Panc1 (cell line): Measurements from ENCODE around the gene RABL3. TPM values are rescaled to one million over a fixed set of nuclear protein-coding genes. Genes with fewer than 3 reads are reported as not detected.

ENCODE experiments used
- ATAC-seq: fragments of 200-7000 bp; cut with Tn5 transposase; 2 replicates; pipeline ENCODE4 v1.9.1; 2020; ENCODE audit warnings: mild to moderate bottlenecking, moderate library complexity
- BruUV-seq: library from RNA; stranded (reverse); fragments of 400-500 nt; replicated peaks from 2 replicates; lab custom pipeline; 2021; lab: Mats Ljungman, UMichigan
- CTCF ChIA-PET: fragments of 300-600 bp; sonication (Branson Sonifier 250); formaldehyde crosslinking; loops from one replicate; lab custom pipeline; 2022; ENCODE audit warnings: antibody characterized with exemption; lab: Charles Lee
- POLR2A ChIA-PET: fragments of 300-600 bp; sonication (Branson Sonifier 250); formaldehyde crosslinking; loops from one replicate; lab custom pipeline; 2022; ENCODE audit warnings: antibody characterized with exemption; lab: Charles Lee
- DNase-seq: peaks from one replicate; pipeline ENCODE4 v3.0.0-alpha.2; 2010; ENCODE audit warnings: low read depth, low spot score
- H3K27ac ChIP-seq: 2 replicates; pipeline ENCODE4 v1.5.1; 2011; ENCODE audit warnings: mild to moderate bottlenecking, low read length, inconsistent platforms
- H3K27me3 ChIP-seq: fragments of 200-500 bp; sonication (Bioruptor generic); 2 replicates; pipeline ENCODE4 v1.6.0; 2014; ENCODE audit warnings: low read length, inconsistent platforms; ENCODE audit not compliant: control insufficient read depth, insufficient read depth
- H3K36me3 ChIP-seq: fragments of 200-500 bp; sonication (Bioruptor generic); 2 replicates; pipeline ENCODE4 v1.5.1; 2014; ENCODE audit warnings: inconsistent platforms, mild to moderate bottlenecking, low read length, moderate library complexity; ENCODE audit not compliant: control insufficient read depth, insufficient read depth
- H3K4me1 ChIP-seq: 2 replicates; pipeline ENCODE4 v1.5.1; 2011; ENCODE audit warnings: inconsistent platforms, mild to moderate bottlenecking, low read length, moderate library complexity; ENCODE audit not compliant: control insufficient read depth, insufficient read depth
- H3K4me3 ChIP-seq, 2 experiments: 2 replicates each; pipeline ENCODE4 v1.5.1; 2011 to 2012; ENCODE audit warnings: low read depth in 2 of 2, low read length in 2 of 2, mild to moderate bottlenecking in 2 of 2, inconsistent platforms in 1 of 2, moderate library complexity in 1 of 2
- H3K9me3 ChIP-seq: fragments of 200-500 bp; sonication (Bioruptor generic); 2 replicates; pipeline ENCODE4 v1.5.1; 2014; ENCODE audit warnings: low read depth, mild to moderate bottlenecking, inconsistent platforms, low read length, moderate library complexity; ENCODE audit not compliant: control insufficient read depth, insufficient read depth
- POLR2AphosphoS5 ChIP-seq: IDR thresholded peaks from 2 replicates; pipeline ENCODE4 v1.6.1; 2012; ENCODE audit warnings: mild to moderate bottlenecking, low read depth, low read length, moderate library complexity
- SIN3A ChIP-seq: IDR thresholded peaks from 2 replicates; pipeline ENCODE4 v1.6.1; 2012; ENCODE audit warnings: low read depth, mild to moderate bottlenecking, low read length, moderate library complexity, borderline replicate concordance; ENCODE audit not compliant: insufficient read depth
- TCF7L2 ChIP-seq: IDR thresholded peaks from 2 replicates; pipeline ENCODE4 v1.6.1; 2011; ENCODE audit warnings: mild to moderate bottlenecking, low read depth, low read length, inconsistent platforms
- in situ Hi-C: cut with HindIII; loops from 2 replicates; pipeline ENCODE4 v1.10.0; 2016; ENCODE audit warnings: low sequenced_read_pairs, low pct_unique_long_range_greater_than_20kb
- intact Hi-C: fragments of 100-400 bp; cut with micrococcal nuclease; formaldehyde crosslinking; loops from one replicate; pipeline ENCODE4 v1.10.0; 2022; ENCODE audit not compliant: unreplicated experiment
- total RNA-seq: library from RNA; stranded (reverse); gene quantifications from one replicate; pipeline ENCODE4 v1.2.1, GENCODE V29; 2021; ENCODE audit not compliant: unreplicated experiment
- TF ChIP-seq, protein P1 (sequence below): fragments of 450-650 bp; IDR thresholded peaks from 2 replicates; pipeline ENCODE4 v1.5.1; 2017; ENCODE audit warnings: mild to moderate bottlenecking
- TF ChIP-seq, protein P2 (sequence below), 2 experiments: IDR thresholded peaks; 2 replicates each; pipeline ENCODE4 v1.6.1; 2011 to 2012; ENCODE audit warnings: low read depth in 2 of 2, control low read depth in 1 of 2, low read length in 1 of 2, mild to moderate bottlenecking in 1 of 2, moderate library complexity in 1 of 2; ENCODE audit not compliant: insufficient read depth in 1 of 2

The RABL3 gene
- total RNA-seq, 1 experiment from 2014 or later: 15.8 TPM

DNA sequence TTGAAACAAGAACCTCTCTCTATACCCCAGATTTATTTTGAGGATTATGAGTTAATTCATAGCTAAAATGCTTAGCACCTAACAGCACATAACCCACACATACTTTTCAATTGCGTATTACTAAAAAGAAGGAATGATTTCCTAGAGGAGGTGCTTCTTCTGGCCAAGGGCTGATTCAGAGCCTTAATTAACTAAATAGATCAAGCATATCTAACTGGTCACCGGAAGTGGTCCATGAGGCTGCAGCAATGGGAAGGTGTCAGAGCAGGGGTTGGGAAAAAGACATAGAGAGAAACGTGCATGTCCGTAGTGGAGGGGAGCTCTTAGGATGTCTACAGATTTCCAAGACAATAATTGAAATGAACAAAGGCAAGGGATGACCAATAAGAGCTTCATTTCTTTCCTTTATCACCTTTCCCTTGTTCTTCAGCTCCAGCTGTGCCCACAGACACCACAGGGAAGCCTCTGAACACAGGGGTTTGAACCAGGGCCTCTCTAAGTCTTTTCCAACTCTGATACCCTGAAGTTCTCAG lies 60.7 kb downstream of the RABL3 start:
- peaks cover 7% of the 10 kb centered on the region; the same call in 1 of the 2 replicates for H3K9me3 ChIP-seq
- no TSS peak for BruUV-seq
- TF ChIP-seq, protein P1, sequence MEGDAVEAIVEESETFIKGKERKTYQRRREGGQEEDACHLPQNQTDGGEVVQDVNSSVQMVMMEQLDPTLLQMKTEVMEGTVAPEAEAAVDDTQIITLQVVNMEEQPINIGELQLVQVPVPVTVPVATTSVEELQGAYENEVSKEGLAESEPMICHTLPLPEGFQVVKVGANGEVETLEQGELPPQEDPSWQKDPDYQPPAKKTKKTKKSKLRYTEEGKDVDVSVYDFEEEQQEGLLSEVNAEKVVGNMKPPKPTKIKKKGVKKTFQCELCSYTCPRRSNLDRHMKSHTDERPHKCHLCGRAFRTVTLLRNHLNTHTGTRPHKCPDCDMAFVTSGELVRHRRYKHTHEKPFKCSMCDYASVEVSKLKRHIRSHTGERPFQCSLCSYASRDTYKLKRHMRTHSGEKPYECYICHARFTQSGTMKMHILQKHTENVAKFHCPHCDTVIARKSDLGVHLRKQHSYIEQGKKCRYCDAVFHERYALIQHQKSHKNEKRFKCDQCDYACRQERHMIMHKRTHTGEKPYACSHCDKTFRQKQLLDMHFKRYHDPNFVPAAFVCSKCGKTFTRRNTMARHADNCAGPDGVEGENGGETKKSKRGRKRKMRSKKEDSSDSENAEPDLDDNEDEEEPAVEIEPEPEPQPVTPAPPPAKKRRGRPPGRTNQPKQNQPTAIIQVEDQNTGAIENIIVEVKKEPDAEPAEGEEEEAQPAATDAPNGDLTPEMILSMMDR: no peak
- TF ChIP-seq POLR2AphosphoS5 (no peak), SIN3A (no peak), TCF7L2 (no peak)
- TF ChIP-seq, protein P2, sequence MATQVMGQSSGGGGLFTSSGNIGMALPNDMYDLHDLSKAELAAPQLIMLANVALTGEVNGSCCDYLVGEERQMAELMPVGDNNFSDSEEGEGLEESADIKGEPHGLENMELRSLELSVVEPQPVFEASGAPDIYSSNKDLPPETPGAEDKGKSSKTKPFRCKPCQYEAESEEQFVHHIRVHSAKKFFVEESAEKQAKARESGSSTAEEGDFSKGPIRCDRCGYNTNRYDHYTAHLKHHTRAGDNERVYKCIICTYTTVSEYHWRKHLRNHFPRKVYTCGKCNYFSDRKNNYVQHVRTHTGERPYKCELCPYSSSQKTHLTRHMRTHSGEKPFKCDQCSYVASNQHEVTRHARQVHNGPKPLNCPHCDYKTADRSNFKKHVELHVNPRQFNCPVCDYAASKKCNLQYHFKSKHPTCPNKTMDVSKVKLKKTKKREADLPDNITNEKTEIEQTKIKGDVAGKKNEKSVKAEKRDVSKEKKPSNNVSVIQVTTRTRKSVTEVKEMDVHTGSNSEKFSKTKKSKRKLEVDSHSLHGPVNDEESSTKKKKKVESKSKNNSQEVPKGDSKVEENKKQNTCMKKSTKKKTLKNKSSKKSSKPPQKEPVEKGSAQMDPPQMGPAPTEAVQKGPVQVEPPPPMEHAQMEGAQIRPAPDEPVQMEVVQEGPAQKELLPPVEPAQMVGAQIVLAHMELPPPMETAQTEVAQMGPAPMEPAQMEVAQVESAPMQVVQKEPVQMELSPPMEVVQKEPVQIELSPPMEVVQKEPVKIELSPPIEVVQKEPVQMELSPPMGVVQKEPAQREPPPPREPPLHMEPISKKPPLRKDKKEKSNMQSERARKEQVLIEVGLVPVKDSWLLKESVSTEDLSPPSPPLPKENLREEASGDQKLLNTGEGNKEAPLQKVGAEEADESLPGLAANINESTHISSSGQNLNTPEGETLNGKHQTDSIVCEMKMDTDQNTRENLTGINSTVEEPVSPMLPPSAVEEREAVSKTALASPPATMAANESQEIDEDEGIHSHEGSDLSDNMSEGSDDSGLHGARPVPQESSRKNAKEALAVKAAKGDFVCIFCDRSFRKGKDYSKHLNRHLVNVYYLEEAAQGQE (IDR thresholded peaks at IDR 0.05; ENCODE audit: insufficient read depth in 1 of 2, low read depth in 2 of 2, low read length in 1 of 2): no peak
- no peak overlapping the region for H3K4me3 ChIP-seq
- no peak overlapping the region for H3K27ac ChIP-seq
- intact Hi-C loops (no loop called here), in situ Hi-C loops (no loop called here)
- no peaks in the 10 kb centered on the region for H3K27me3 ChIP-seq
- no peak for ATAC-seq
- H3K36me3 ChIP-seq: no peaks in the 10 kb centered on the region
- no peak for DNase-seq
- CTCF ChIA-PET: no interaction called here
- POLR2A ChIA-PET: no interaction called here
- H3K4me1 ChIP-seq: no peaks in the 10 kb centered on the region

DNA sequence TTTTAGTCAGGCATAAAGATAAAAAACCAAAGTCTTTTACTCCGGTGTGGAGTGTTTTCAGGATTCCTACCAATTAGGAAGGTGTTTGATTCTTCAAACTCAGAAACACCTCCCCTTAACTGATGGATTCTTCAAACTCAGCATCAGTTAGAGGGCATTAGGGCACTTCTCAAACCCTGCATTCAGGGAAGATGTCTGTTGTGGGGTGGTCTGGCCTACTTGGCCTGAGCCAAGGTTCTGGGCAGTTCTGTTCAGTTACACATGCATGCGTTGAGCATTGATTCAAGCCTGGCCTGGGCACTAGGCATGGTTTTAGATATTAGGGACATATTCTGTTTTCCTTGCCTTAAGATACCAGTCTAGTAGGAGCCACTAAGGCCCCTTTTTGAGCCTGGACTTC lies 61.3 kb downstream of the RABL3 start:
- ChIA-PET CTCF (no interaction called here), POLR2A (no interaction called here)
- Histone ChIP-seq H3K4me1 (no peaks in the 10 kb centered on the region), H3K27me3 (no peaks in the 10 kb centered on the region), H3K9me3 (peaks cover 7% of the 10 kb centered on the region; the same call in 1 of the 2 replicates), H3K27ac (no peak overlapping the region), H3K36me3 (no peaks in the 10 kb centered on the region), H3K4me3 (no peak overlapping the region)
- in situ Hi-C loops: no loop called here
- intact Hi-C loops: no loop called here
- BruUV-seq: no TSS peak
- ATAC-seq (no peak), DNase-seq (no peak)
- TF ChIP-seq TCF7L2: no peak
- TF ChIP-seq SIN3A: no peak
- TF ChIP-seq, protein P1: no peak
- TF ChIP-seq, protein P2 (IDR thresholded peaks at IDR 0.05; ENCODE audit: insufficient read depth in 1 of 2, low read depth in 2 of 2, low read length in 1 of 2): no peak
- TF ChIP-seq POLR2AphosphoS5: no peak
